GM23338 (cell line): ENCODE measurements around the gene PTRH1. TPM values are rescaled to one million over a fixed set of nuclear protein-coding genes. Genes with fewer than 3 reads are reported as not detected.
A peak's percentile ranks its signal among the peaks of the same experiment; 100 is the strongest.

Experiments
- ATAC-seq: fragments of 200-7000 bp; cut with Tn5 transposase; 3 replicates; pipeline ENCODE4 v1.9.1; 2020
- DNase-seq: peaks from one replicate; pipeline ENCODE4 v3.0.0-alpha.2; 2015; ENCODE audit warnings: low spot score
- H2AFZ ChIP-seq: fragments of 200-600 bp; sonication (generic); 2 replicates; pipeline ENCODE4 v1.8.0; 2016; ENCODE audit warnings: antibody characterized with exemption, mild to moderate bottlenecking, moderate library complexity
- H3F3A ChIP-seq: fragments of 200-600 bp; sonication (generic); replicated peaks from 2 replicates; pipeline ENCODE4 v1.8.0; 2017; ENCODE audit warnings: antibody characterized with exemption, mixed run types, low read depth
- H3K27ac ChIP-seq: fragments of 200-600 bp; sonication (generic); 2 replicates; pipeline ENCODE4 v1.6.1; 2016; ENCODE audit warnings: low read depth
- H3K27me3 ChIP-seq: fragments of 200-600 bp; sonication (generic); 2 replicates; pipeline ENCODE4 v1.8.0; 2016; ENCODE audit warnings: mild to moderate bottlenecking, mixed run types, moderate library complexity; ENCODE audit not compliant: insufficient read depth
- H3K36me3 ChIP-seq: fragments of 200-600 bp; sonication (generic); 2 replicates; pipeline ENCODE4 v1.8.0; 2016; ENCODE audit warnings: mild to moderate bottlenecking; ENCODE audit not compliant: insufficient read depth
- H3K4me1 ChIP-seq: fragments of 200-600 bp; sonication (generic); 2 replicates; pipeline ENCODE4 v1.8.0; 2016; ENCODE audit warnings: mild to moderate bottlenecking, moderate library complexity; ENCODE audit not compliant: insufficient read depth
- H3K4me2 ChIP-seq: fragments of 200-600 bp; sonication (generic); 2 replicates; pipeline ENCODE4 v1.7.1; 2017; ENCODE audit warnings: mixed run types
- H3K4me3 ChIP-seq: fragments of 200-600 bp; sonication (generic); 2 replicates; pipeline ENCODE4 v1.6.1; 2016; ENCODE audit warnings: mixed run types
- H3K79me2 ChIP-seq: fragments of 200-600 bp; sonication (generic); replicated peaks from 2 replicates; pipeline ENCODE4 v1.8.0; 2017; ENCODE audit warnings: mild to moderate bottlenecking; ENCODE audit not compliant: insufficient read depth
- H3K9me2 ChIP-seq: fragments of 200-600 bp; sonication (generic); 2 replicates; pipeline ENCODE4 v1.8.0; 2017; ENCODE audit not compliant: insufficient read depth
- H4K20me1 ChIP-seq: fragments of 200-600 bp; sonication (generic); replicated peaks from 2 replicates; pipeline ENCODE4 v1.8.0; 2017; ENCODE audit warnings: mild to moderate bottlenecking; ENCODE audit not compliant: insufficient read depth
- H3K27ac Mint-ChIP-seq: 2 replicates; pipeline ENCODE4 v1.8.0; 2020; ENCODE audit warnings: inconsistent platforms, mild to moderate bottlenecking, moderate library complexity, mixed read lengths
- H3K27me3 Mint-ChIP-seq: 3 replicates; pipeline ENCODE4 v1.8.0; 2022; ENCODE audit warnings: low read depth, mild to moderate bottlenecking, moderate library complexity, mixed read lengths, inconsistent platforms; ENCODE audit not compliant: insufficient read depth, poor library complexity
- H3K36me3 Mint-ChIP-seq: 3 replicates; pipeline ENCODE4 v1.8.0; 2021; ENCODE audit warnings: low read depth, mild to moderate bottlenecking, inconsistent platforms, moderate library complexity, mixed read lengths
- H3K4me1 Mint-ChIP-seq: 3 replicates; pipeline ENCODE4 v1.8.0; 2020; ENCODE audit warnings: mild to moderate bottlenecking, inconsistent platforms, mixed read lengths
- H3K4me3 Mint-ChIP-seq: 3 replicates; pipeline ENCODE4 v1.8.0; 2021; ENCODE audit warnings: moderate library complexity, mild to moderate bottlenecking, inconsistent platforms, mixed read lengths
- H3K9me3 Mint-ChIP-seq: 3 replicates; pipeline ENCODE4 v1.8.0; 2020; ENCODE audit warnings: moderate library complexity, mild to moderate bottlenecking, inconsistent platforms, mixed read lengths
- CREB1 ChIP-seq: fragments of 250-450 bp; sonication (Bioruptor Pico); IDR thresholded peaks from 2 replicates; pipeline ENCODE4 v1.5.0; 2020; ENCODE audit warnings: low read depth, mild to moderate bottlenecking, moderate library complexity
- CTCF ChIP-seq, 2 experiments: fragments of 200-600 bp in 1 of 2; sonication (generic) in 1 of 2; conservative IDR thresholded peaks; 2 replicates each; pipeline versions ENCODE4 v1.5.1 to v1.6.1; 2016 to 2017; ENCODE audit warnings: antibody characterized with exemption in 2 of 2, low read depth in 2 of 2, mild to moderate bottlenecking in 2 of 2, moderate library complexity in 1 of 2
- EZH2 ChIP-seq: fragments of 200-600 bp; sonication (generic); IDR thresholded peaks from one replicate; pipeline ENCODE4 v1.8.0; 2017; ENCODE audit warnings: antibody characterized with exemption, mild to moderate bottlenecking, low read depth; ENCODE audit not compliant: unreplicated experiment
- EZH2phosphoT487 ChIP-seq: fragments of 200-600 bp; sonication (generic); IDR thresholded peaks from one replicate; pipeline ENCODE4 v1.8.1; 2018; ENCODE audit warnings: antibody characterized with exemption; ENCODE audit not compliant: unreplicated experiment
- JUNB ChIP-seq: IDR thresholded peaks from one replicate; pipeline ENCODE4 v1.6.1; 2016; ENCODE audit warnings: antibody characterized with exemption; ENCODE audit not compliant: unreplicated experiment
- NANOG ChIP-seq: IDR thresholded peaks from 2 replicates; pipeline ENCODE4 v1.6.1; 2016; ENCODE audit warnings: antibody characterized with exemption, borderline replicate concordance
- POLR2AphosphoS5 ChIP-seq: IDR thresholded peaks from 2 replicates; pipeline ENCODE4 v1.6.1; 2016; ENCODE audit warnings: antibody characterized with exemption, low read depth
- ZNF331 ChIP-seq: fragments of 250-450 bp; sonication (Bioruptor Pico); IDR thresholded peaks from 2 replicates; pipeline ENCODE4 v1.5.0; 2020; ENCODE audit warnings: low read depth, mild to moderate bottlenecking, moderate library complexity
- ZNF462 ChIP-seq: fragments of 250-450 bp; sonication (Bioruptor Pico); IDR thresholded peaks from 2 replicates; pipeline ENCODE4 v1.5.0; 2020; ENCODE audit warnings: mild to moderate bottlenecking, moderate library complexity
- polyA plus RNA-seq: library from polyadenylated mRNA; unstranded; fragments of >200 nt; fragmentation: Nextera tagmentation; extraction: Ambion mirVana; gene quantifications from 2 replicates; pipeline ENCODE4 v1.2.1, GENCODE V29; 2016
- total RNA-seq: library from RNA; depleted of rRNA; stranded (reverse); fragments of >200 nt; shearing (Covaris generic); gene quantifications from 2 replicates; pipeline ENCODE4 v1.2.3, GENCODE V29; 2014

Gene PTRH1
- total and polyA plus RNA-seq, 2 experiments from 2014 or later: 15.1 to 18.6 TPM

GRCh38 chr9:127686461-127687393 lies 28.7 kb downstream of the PTRH1 start (continued):
- TF ChIP-seq ZNF462 (CRISPR knock-in tag) (no peak), ZNF331 (CRISPR knock-in tag) (no peak), EZH2 (no peak)

GRCh38 chr9:127684576-127684975 lies 30.9 kb downstream of the PTRH1 start:
- Mint-ChIP-seq H3K36me3 (peaks cover 31% of the 10 kb centered on the region), H3K27me3 (peaks cover 2% of the 10 kb centered on the region), H3K4me1 (no peaks in the 10 kb centered on the region), H3K9me3 (no peaks in the 10 kb centered on the region), H3K27ac (no peak overlapping the region), H3K4me3 (no peak overlapping the region)
- Histone ChIP-seq H2AFZ (no peak overlapping the region), H3K27ac (peak overlapping the region; percentile 15; the same call in 1 of the 2 replicates), H3K79me2 (no peaks in the 10 kb centered on the region), H3K9me2 (peaks cover 3% of the 10 kb centered on the region; the same call in 1 of the 2 replicates), H3K4me3 (no peak overlapping the region), H3K4me2 (no peak overlapping the region), H3K4me1 (no peaks in the 10 kb centered on the region), H3F3A (no peaks in the 10 kb centered on the region), H4K20me1 (0 out of 2 replicates have a peak, but pooled peaks cover 3% of the 10 kb centered on the region), H3K36me3 (peaks cover 5% of the 10 kb centered on the region; the same call in 1 of the 2 replicates), H3K27me3 (no peaks in the 10 kb centered on the region)
- ATAC-seq (no peak), DNase-seq (no peak)
- TF ChIP-seq CTCF (conservative IDR thresholded peaks at IDR 0.05; ENCODE audit: low read depth in 2 of 2) (no peak), ZNF331 (CRISPR knock-in tag) (no peak), EZH2 (no peak), EZH2phosphoT487 (no peak), POLR2AphosphoS5 (no peak), CREB1 (no peak), NANOG (no peak), JUNB (no peak)
